LNCAP (cell line): ENCODE results near the gene SFT2D3.

Source experiments
- CTCF ChIP-seq: fragments of 450-650 bp; IDR thresholded peaks from 2 replicates; pipeline ENCODE4 v1.5.1; 2017; ENCODE audit warnings: mild to moderate bottlenecking

SFT2D3 gene

GRCh38 chr2:127675331-127676261 is 25.7 kb upstream of the SFT2D3 start, which contains the start of gene LIMS2:
Gene LIMS2, minus strand, starts transcription at chr2:127675530. Its CDS starts 506 bp downstream, at chr2:127675024.
- TF ChIP-seq CTCF = no peak

- TF ChIP-seq CTCF = no peak
These were observed 24.4 kb upstream of the SFT2D3 start for GRCh38 chr2:127676906-127677305.

GRCh38 chr2:127678531-127678930 is 22.8 kb upstream of the SFT2D3 start:
- no peak for TF ChIP-seq CTCF

DNA sequence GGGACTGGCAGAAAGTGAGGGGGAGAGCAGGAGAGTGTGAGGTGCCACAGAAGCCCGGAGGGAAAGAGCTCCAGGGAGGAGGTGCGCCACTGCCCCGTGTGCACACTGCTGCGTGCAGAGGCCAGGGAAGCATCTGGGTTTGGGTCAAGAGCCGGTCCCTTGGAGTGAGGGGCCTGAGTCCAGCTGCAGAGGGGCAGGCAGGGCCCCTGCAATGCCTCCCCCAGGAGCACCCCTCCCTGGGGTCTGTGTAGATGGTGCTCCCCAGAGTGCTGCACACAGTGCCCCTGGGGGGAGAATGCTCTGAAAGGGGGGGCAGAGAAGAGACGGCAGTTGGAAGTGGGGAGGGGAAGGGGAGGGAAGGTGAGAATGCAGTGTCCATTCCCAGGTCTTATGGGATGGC is 22.3 kb upstream of the SFT2D3 start:
- no peak for TF ChIP-seq CTCF

- TF ChIP-seq CTCF = no peak
These were observed 21.5 kb upstream of the SFT2D3 start for GRCh38 chr2:127679680-127680361.

- no peak for TF ChIP-seq CTCF
These were observed 20.5 kb upstream of the SFT2D3 start for GRCh38 chr2:127680706-127681287.

DNA sequence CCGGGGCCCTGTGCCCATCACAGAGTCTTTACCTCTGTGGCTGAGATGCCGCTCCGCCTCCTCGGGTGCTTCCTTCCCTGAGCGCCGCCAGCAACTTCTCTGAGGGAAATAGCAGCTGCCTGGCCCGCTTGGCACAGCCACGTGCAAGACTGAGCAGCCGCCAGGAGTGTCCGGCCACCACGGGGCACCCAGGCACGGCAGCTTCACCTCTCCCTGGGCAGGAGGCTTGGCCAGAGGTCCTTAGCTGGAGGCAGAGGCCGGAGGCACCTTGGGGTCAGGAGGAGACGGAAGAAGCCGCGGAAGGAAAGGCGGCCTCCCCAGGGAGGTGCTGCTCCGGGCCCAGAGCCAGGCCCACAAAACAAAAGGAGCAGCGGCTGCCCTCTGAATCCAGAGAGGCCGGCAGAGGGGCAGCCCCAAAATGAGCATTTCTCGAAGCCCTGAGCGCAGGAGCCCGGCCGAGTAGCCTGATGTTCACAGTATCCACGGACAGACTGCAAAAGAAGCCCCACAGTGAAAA is 20.0 kb upstream of the SFT2D3 start:
- TF ChIP-seq CTCF = no peak
